ENCODE results near the gene ISY1. TPM values are rescaled to one million over a fixed set of nuclear protein-coding genes. Genes with fewer than 3 reads are reported as not detected.

ISY1 gene
- polyA plus RNA-seq, 2 of the 4 experiments (the other 2 are of a cell fraction): 23.2 to 27.6 TPM

DNA sequence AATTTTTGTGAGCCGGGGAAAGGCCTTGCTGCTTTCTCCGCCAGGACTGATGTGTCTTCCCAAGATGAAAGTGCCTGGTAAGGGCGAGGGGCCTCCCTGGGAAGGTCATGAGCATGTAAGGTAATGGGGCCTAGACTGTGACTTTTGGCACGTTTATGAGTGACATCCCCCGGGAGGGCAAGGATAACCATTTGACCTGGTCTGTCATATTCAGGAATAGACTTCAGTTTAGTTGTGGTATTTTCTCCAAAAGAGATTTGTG, 23.5 kb upstream of the ISY1 start (continued):
- TF ChIP-seq ESRRA (IDR thresholded peaks at IDR 0.05; ENCODE audit: borderline replicate concordance, low read length) (no peak), JUNB (IDR thresholded peaks at IDR 0.05) (no peak), CHD4 (IDR thresholded peaks at IDR 0.05; ENCODE audit: borderline replicate concordance) (no peak)

DNA sequence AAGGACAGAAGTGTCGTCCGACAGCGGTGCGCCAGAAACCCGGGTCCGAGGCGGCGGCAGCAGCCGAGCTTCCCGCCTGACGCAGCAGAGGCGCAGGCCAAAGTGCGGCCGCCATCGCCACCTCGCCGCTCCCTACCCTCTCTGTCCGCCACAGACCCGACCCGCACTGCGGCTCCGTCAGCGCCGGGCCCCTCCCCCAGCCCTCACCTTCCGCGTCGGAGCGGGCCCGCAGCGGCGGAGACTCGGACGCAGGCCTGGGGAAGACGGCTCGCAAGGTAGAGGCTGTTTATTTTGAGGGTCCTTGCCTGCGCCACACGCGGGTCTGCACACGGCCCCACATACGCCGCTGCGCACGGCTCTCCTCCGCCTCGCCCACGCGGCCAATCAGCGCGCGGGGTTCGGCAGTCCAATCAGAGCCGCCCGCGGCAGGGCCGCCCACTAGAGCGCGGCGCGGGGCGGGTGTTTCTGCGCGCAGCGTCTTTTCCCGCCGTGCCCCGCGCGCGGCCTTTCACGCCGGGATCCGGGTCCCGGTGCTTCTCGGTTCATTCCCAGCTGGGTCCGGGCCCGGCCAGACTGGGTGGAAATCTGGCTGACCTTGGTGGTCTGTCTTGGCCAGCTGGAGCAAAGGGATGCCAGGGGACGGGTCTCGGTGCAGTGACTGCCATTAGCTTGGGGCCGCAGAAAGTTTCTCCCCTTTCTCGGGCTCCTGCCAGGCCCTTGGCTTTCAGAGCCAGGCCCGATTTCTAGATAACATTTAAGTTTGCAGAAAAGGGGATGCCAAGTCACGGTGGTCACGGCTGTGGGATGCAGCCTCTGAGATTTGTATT, 22.9 kb upstream of the ISY1 start, which contains the start of gene CNBP:
CNBP (minus strand) TSS at position 328 of the 827 bp plus-strand sequence. CDS start 12,139 bp downstream, outside the sequence.
- no peak for FAIRE-seq
- Histone ChIP-seq H3K4me3 (peak within 1 kb of the TSS; percentile 98), H3K4me1 (peaks cover 47% of the 10 kb centered on the region), H3K27ac (peak within 1 kb of the TSS; percentile 99 to 100), H3K9me3 (no peaks in the 10 kb centered on the region), H3K4me2 (peak within 1 kb of the TSS; percentile 93)
- POLR2A ChIA-PET: interaction anchor here (0.7 to 2.6 kb wide), 12 partner anchors 12 to 133 kb away, joined by 3 to 16 read pairs (median 5); partner anchors contain the start of genes COPG1 and RAB43
- 0% methylated on average over 2 of the region's 83 CpGs for WGBS (ENCODE audit: missing lambda C conversion rate)
- TF ChIP-seq NR3C1 (IDR thresholded peaks at IDR 0.05): no peak
- TF ChIP-seq, protein P1, sequence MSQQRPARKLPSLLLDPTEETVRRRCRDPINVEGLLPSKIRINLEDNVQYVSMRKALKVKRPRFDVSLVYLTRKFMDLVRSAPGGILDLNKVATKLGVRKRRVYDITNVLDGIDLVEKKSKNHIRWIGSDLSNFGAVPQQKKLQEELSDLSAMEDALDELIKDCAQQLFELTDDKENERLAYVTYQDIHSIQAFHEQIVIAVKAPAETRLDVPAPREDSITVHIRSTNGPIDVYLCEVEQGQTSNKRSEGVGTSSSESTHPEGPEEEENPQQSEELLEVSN (IDR thresholded peaks at IDR 0.05; ENCODE audit: borderline replicate concordance, low read depth): peak; percentile 25
- no peak for TF ChIP-seq CEBPB (IDR thresholded peaks at IDR 0.05)
- no peak for TF ChIP-seq MAZ (IDR thresholded peaks at IDR 0.05; ENCODE audit: borderline replicate concordance, low read depth, low read length)
- TF ChIP-seq POLR2A (IDR thresholded peaks at IDR 0.05; ENCODE audit: low read length): peak; percentile 61
- TF ChIP-seq, protein P2, sequence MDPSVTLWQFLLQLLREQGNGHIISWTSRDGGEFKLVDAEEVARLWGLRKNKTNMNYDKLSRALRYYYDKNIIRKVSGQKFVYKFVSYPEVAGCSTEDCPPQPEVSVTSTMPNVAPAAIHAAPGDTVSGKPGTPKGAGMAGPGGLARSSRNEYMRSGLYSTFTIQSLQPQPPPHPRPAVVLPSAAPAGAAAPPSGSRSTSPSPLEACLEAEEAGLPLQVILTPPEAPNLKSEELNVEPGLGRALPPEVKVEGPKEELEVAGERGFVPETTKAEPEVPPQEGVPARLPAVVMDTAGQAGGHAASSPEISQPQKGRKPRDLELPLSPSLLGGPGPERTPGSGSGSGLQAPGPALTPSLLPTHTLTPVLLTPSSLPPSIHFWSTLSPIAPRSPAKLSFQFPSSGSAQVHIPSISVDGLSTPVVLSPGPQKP (IDR thresholded peaks at IDR 0.05; ENCODE audit: low read depth, low read length): no peak
- TF ChIP-seq, protein P3, sequence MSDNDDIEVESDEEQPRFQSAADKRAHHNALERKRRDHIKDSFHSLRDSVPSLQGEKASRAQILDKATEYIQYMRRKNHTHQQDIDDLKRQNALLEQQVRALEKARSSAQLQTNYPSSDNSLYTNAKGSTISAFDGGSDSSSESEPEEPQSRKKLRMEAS (IDR thresholded peaks at IDR 0.05): peak; percentile 68; the same call in 1 of the 2 replicates
- TF ChIP-seq, protein P4, sequence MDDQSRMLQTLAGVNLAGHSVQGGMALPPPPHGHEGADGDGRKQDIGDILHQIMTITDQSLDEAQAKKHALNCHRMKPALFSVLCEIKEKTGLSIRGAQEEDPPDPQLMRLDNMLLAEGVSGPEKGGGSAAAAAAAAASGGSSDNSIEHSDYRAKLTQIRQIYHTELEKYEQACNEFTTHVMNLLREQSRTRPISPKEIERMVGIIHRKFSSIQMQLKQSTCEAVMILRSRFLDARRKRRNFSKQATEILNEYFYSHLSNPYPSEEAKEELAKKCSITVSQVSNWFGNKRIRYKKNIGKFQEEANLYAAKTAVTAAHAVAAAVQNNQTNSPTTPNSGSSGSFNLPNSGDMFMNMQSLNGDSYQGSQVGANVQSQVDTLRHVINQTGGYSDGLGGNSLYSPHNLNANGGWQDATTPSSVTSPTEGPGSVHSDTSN (IDR thresholded peaks at IDR 0.05): peak; percentile 27; the same call in 1 of the 2 replicates
- TF ChIP-seq JUN (IDR thresholded peaks at IDR 0.05): peak; percentile 65 to 87; a peak in 4 of 5 replicates
- no peak for TF ChIP-seq ZNF302 (CRISPR knock-in tag; IDR thresholded peaks at IDR 0.05)
- peak; percentile 92 for TF ChIP-seq PHF8 (IDR thresholded peaks at IDR 0.05; ENCODE audit: borderline replicate concordance, low read depth)
- TF ChIP-seq, protein P5, sequence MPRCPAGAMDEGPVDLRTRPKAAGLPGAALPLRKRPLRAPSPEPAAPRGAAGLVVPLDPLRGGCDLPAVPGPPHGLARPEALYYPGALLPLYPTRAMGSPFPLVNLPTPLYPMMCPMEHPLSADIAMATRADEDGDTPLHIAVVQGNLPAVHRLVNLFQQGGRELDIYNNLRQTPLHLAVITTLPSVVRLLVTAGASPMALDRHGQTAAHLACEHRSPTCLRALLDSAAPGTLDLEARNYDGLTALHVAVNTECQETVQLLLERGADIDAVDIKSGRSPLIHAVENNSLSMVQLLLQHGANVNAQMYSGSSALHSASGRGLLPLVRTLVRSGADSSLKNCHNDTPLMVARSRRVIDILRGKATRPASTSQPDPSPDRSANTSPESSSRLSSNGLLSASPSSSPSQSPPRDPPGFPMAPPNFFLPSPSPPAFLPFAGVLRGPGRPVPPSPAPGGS (IDR thresholded peaks at IDR 0.05): peak; percentile 57; the same call in 1 of the 3 replicates
- 0 out of 2 replicates have a peak, but pooled peaks have one; percentile 11 for TF ChIP-seq GATA3 (IDR thresholded peaks at IDR 0.05; ENCODE audit: borderline replicate concordance)
- TF ChIP-seq, protein P6, sequence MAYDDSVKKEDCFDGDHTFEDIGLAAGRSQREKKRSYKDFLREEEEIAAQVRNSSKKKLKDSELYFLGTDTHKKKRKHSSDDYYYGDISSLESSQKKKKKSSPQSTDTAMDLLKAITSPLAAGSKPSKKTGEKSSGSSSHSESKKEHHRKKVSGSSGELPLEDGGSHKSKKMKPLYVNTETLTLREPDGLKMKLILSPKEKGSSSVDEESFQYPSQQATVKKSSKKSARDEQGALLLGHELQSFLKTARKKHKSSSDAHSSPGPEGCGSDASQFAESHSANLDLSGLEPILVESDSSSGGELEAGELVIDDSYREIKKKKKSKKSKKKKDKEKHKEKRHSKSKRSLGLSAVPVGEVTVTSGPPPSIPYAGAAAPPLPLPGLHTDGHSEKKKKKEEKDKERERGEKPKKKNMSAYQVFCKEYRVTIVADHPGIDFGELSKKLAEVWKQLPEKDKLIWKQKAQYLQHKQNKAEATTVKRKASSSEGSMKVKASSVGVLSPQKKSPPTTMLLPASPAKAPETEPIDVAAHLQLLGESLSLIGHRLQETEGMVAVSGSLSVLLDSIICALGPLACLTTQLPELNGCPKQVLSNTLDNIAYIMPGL (CRISPR knock-in tag; IDR thresholded peaks at IDR 0.05; ENCODE audit: borderline replicate concordance): no peak; the same call in 1 of the 2 replicates
- TF ChIP-seq HOXA7 (CRISPR knock-in tag; IDR thresholded peaks at IDR 0.05): no peak
- TF ChIP-seq HOXB5 (CRISPR knock-in tag; IDR thresholded peaks at IDR 0.05): no peak
- TF ChIP-seq MYC (IDR thresholded peaks at IDR 0.05; ENCODE audit: borderline replicate concordance, low read length): peak; percentile 51; the same call in 1 of the 2 replicates
- peak; percentile 99 for ATAC-seq
- peak; percentile 86 to 94 for DNase-seq (ENCODE audit: low read depth in 1 of 2, low spot score in 1 of 2)
- CTCF ChIA-PET: interaction anchor here (0.6 to 3.2 kb wide), 7 partner anchors 8 to 144 kb away, joined by 3 to 25 read pairs (median 3); no protein-coding TSS in a partner anchor
